Activated CD4-positive, alpha-beta T cell treated with anti-CD3 and anti-CD28 coated beads for 36 hours (primary cell): ENCODE results near the gene MRPS18C. TPM values are rescaled to one million over a fixed set of nuclear protein-coding genes. Genes with fewer than 3 reads are reported as not detected.
A peak's percentile ranks its signal among the peaks of the same experiment; 100 is the strongest.

Experiments
- ATAC-seq: fragments of 200-7000 bp; cut with Tn5 transposase; one replicate; pipeline ENCODE4 v1.10.0; 2021; ENCODE audit warnings: mild to moderate bottlenecking, moderate library complexity
- CTCF ChIA-PET: fragments of 350-600 bp; sonication (Branson Sonifier 250); formaldehyde crosslinking; loops from one replicate; lab custom pipeline; 2021; ENCODE audit warnings: antibody characterized with exemption; lab: Charles Lee
- POLR2A ChIA-PET: fragments of 350-600 bp; sonication (Branson Sonifier 250); formaldehyde crosslinking; loops from one replicate; lab custom pipeline; 2021; ENCODE audit warnings: antibody characterized with exemption, inconsistent platforms; lab: Charles Lee
- DNase-seq: peaks from one replicate; pipeline ENCODE4 v3.0.0-alpha.2; 2020
- H3K27ac Mint-ChIP-seq: one replicate; pipeline ENCODE4 v1.8.0; 2021; ENCODE audit warnings: mixed read lengths
- H3K27me3 Mint-ChIP-seq: one replicate; pipeline ENCODE4 v1.8.0; 2021; ENCODE audit warnings: mixed read lengths
- H3K36me3 Mint-ChIP-seq: one replicate; pipeline ENCODE4 v1.8.0; 2021; ENCODE audit warnings: low read depth, mixed read lengths
- H3K4me1 Mint-ChIP-seq: one replicate; pipeline ENCODE4 v1.8.0; 2021; ENCODE audit warnings: mixed read lengths
- H3K4me3 Mint-ChIP-seq: one replicate; pipeline ENCODE4 v1.8.0; 2021; ENCODE audit warnings: mild to moderate bottlenecking, moderate library complexity, mixed read lengths
- H3K9me3 Mint-ChIP-seq: one replicate; pipeline ENCODE4 v1.8.0; 2021; ENCODE audit warnings: low read depth, mixed read lengths
- intact Hi-C, 2 experiments: fragments of 100-400 bp; cut with DNase I in 1 of 2; cut with micrococcal nuclease in 1 of 2; formaldehyde crosslinking; loops; one replicate each; pipeline versions ENCODE4 v1.14.2 to v1.15.1; 2022 to 2024; cut with DNase I, micrococcal nuclease
- total RNA-seq, 2 experiments: library from RNA; stranded (reverse); gene quantifications; one replicate each; pipeline ENCODE4 v1.2.3, GENCODE V29; 2021

MRPS18C gene
- 10 to 100 TPM; 78.0 to 89.5 TPM for total RNA-seq

GRCh38 chr4:83455281-83456183 lies at the start of gene MRPS18C, which contains the start of gene HELQ:
Gene MRPS18C (plus strand): TSS chr4:83456058. CDS start chr4:83456078, 20 bp downstream.
Gene HELQ (minus strand): TSS chr4:83455823. CDS start chr4:83455693, 130 bp downstream.
- ChIA-PET POLR2A (interaction anchor here (0.6 to 1.3 kb wide), 5 partner anchors 60 to 443 kb away, joined by 3 to 5 read pairs (median 3); partner anchors contain the start of genes COPS4 and COQ2), CTCF (interaction anchor here (0.7 to 0.8 kb wide), 2 partner anchors 9 to 174 kb away, joined by 3 read pairs; no protein-coding TSS in a partner anchor)
- Mint-ChIP-seq H3K27me3 (no peaks in the 10 kb centered on the region), H3K36me3 (peaks cover 54% of the 10 kb centered on the region), H3K4me3 (peak within 1 kb of the TSS; percentile 97), H3K4me1 (peaks cover 37% of the 10 kb centered on the region), H3K9me3 (no peaks in the 10 kb centered on the region), H3K27ac (peak within 1 kb of the TSS; percentile 99)
- DNase-seq (peak; percentile 97), ATAC-seq (peak; percentile 92)
- intact Hi-C loops = loop anchor here (1.0 to 10.0 kb wide), 17 partner anchors 30 to 1127 kb away; partner anchors contain the start of genes ABRAXAS1 (in 2 of the 2), PLAC8 (in 2 of the 2), THAP9 (in 2 of the 2) and CDS1 (in 1 of the 2)

- ChIA-PET POLR2A (no interaction called here), CTCF (interaction anchor here (1.4 kb wide), 1 partner anchor 11 kb away, joined by 3 read pairs; no protein-coding TSS in a partner anchor)
- intact Hi-C loops = no loop called here
- Mint-ChIP-seq H3K27me3 (no peaks in the 10 kb centered on the region), H3K36me3 (peaks cover 3% of the 10 kb centered on the region), H3K9me3 (no peaks in the 10 kb centered on the region), H3K4me1 (no peaks in the 10 kb centered on the region), H3K4me3 (no peak overlapping the region), H3K27ac (no peak overlapping the region)
- DNase-seq (no peak), ATAC-seq (no peak)
These were observed 47.0 kb upstream of the MRPS18C start for GRCh38 chr4:83408908-83409307.

GRCh38 chr4:83413676-83414075 lies 42.2 kb upstream of the MRPS18C start:
- POLR2A ChIA-PET = no interaction called here
- CTCF ChIA-PET = interaction anchor here (1.0 kb wide), 1 partner anchor 118 kb away, joined by 3 read pairs; no protein-coding TSS in a partner anchor
- Mint-ChIP-seq H3K27me3 (no peaks in the 10 kb centered on the region), H3K9me3 (no peaks in the 10 kb centered on the region), H3K4me3 (no peak overlapping the region), H3K36me3 (peaks cover 17% of the 10 kb centered on the region), H3K4me1 (no peaks in the 10 kb centered on the region), H3K27ac (no peak overlapping the region)
- ATAC-seq (no peak), DNase-seq (no peak)
- intact Hi-C loops = no loop called here

GRCh38 chr4:83417566-83417965 lies 38.3 kb upstream of the MRPS18C start:
- H3K27ac Mint-ChIP-seq = peak overlapping the region; percentile 31
- no peaks in the 10 kb centered on the region for H3K9me3 Mint-ChIP-seq
- DNase-seq (no peak), ATAC-seq (no peak)
- H3K4me1 Mint-ChIP-seq = no peaks in the 10 kb centered on the region
- intact Hi-C loops = no loop called here
- no peaks in the 10 kb centered on the region for H3K27me3 Mint-ChIP-seq
- peaks cover 22% of the 10 kb centered on the region for H3K36me3 Mint-ChIP-seq
- ChIA-PET CTCF (interaction anchor here (1.1 to 1.4 kb wide), 2 partner anchors 9 to 19 kb away, joined by 3 read pairs; no protein-coding TSS in a partner anchor), POLR2A (no interaction called here)
- no peak overlapping the region for H3K4me3 Mint-ChIP-seq

GRCh38 chr4:83418211-83418610 lies 37.6 kb upstream of the MRPS18C start:
- CTCF ChIA-PET = interaction anchor here (1.1 to 1.4 kb wide), 2 partner anchors 9 to 19 kb away, joined by 3 read pairs; no protein-coding TSS in a partner anchor
- POLR2A ChIA-PET = no interaction called here
- H3K36me3 Mint-ChIP-seq = peaks cover 23% of the 10 kb centered on the region
- no peak overlapping the region for H3K27ac Mint-ChIP-seq
- H3K4me3 Mint-ChIP-seq = no peak overlapping the region
- no peak for ATAC-seq
- no peaks in the 10 kb centered on the region for H3K9me3 Mint-ChIP-seq
- intact Hi-C loops = no loop called here
- no peak for DNase-seq
- no peaks in the 10 kb centered on the region for H3K27me3 Mint-ChIP-seq
- H3K4me1 Mint-ChIP-seq = no peaks in the 10 kb centered on the region

GRCh38 chr4:83431200-83431599 lies 24.7 kb upstream of the MRPS18C start:
- Mint-ChIP-seq H3K27ac (no peak overlapping the region), H3K27me3 (no peaks in the 10 kb centered on the region), H3K4me1 (peaks cover 5% of the 10 kb centered on the region), H3K9me3 (no peaks in the 10 kb centered on the region), H3K36me3 (peaks cover 21% of the 10 kb centered on the region), H3K4me3 (no peak overlapping the region)
- DNase-seq = no peak
- ATAC-seq = no peak
- POLR2A ChIA-PET = no interaction called here
- intact Hi-C loops = no loop called here
- CTCF ChIA-PET = no interaction called here

- ChIA-PET POLR2A (no interaction called here), CTCF (interaction anchor here (1.0 kb wide), 1 partner anchor 19 kb away, joined by 3 read pairs; no protein-coding TSS in a partner anchor)
- ATAC-seq (no peak), DNase-seq (no peak)
- intact Hi-C loops = no loop called here
- H3K4me3 Mint-ChIP-seq = no peak overlapping the region
- H3K9me3 Mint-ChIP-seq = no peaks in the 10 kb centered on the region
- no peak overlapping the region for H3K27ac Mint-ChIP-seq
- H3K27me3 Mint-ChIP-seq = no peaks in the 10 kb centered on the region
- H3K36me3 Mint-ChIP-seq = peaks cover 18% of the 10 kb centered on the region
- H3K4me1 Mint-ChIP-seq = peaks cover 3% of the 10 kb centered on the region
These were observed 19.2 kb upstream of the MRPS18C start for GRCh38 chr4:83436680-83437079.

- Mint-ChIP-seq H3K27ac (no peak overlapping the region), H3K9me3 (no peaks in the 10 kb centered on the region), H3K27me3 (no peaks in the 10 kb centered on the region), H3K36me3 (peaks cover 23% of the 10 kb centered on the region), H3K4me3 (no peak overlapping the region), H3K4me1 (peaks cover 3% of the 10 kb centered on the region)
- POLR2A ChIA-PET = no interaction called here
- ATAC-seq (no peak), DNase-seq (no peak)
- intact Hi-C loops = no loop called here
- CTCF ChIA-PET = no interaction called here
These were observed 17.1 kb upstream of the MRPS18C start for GRCh38 chr4:83438719-83439118.

GRCh38 chr4:83440148-83440814 lies 15.6 kb upstream of the MRPS18C start:
- H3K27ac Mint-ChIP-seq = no peak overlapping the region
- no peaks in the 10 kb centered on the region for H3K9me3 Mint-ChIP-seq
- H3K27me3 Mint-ChIP-seq = no peaks in the 10 kb centered on the region
- peaks cover 3% of the 10 kb centered on the region for H3K4me1 Mint-ChIP-seq
- peaks cover 23% of the 10 kb centered on the region for H3K36me3 Mint-ChIP-seq
- CTCF ChIA-PET = interaction anchor here (1.1 to 1.5 kb wide), 2 partner anchors 19 to 36 kb away, joined by 3 read pairs; no protein-coding TSS in a partner anchor
- DNase-seq (no peak), ATAC-seq (no peak)
- POLR2A ChIA-PET = no interaction called here
- intact Hi-C loops = no loop called here
- H3K4me3 Mint-ChIP-seq = no peak overlapping the region

- H3K27ac Mint-ChIP-seq = no peak overlapping the region
- POLR2A ChIA-PET = interaction anchor here (0.5 kb wide), 1 partner anchor 136 kb away, joined by 3 read pairs; no protein-coding TSS in a partner anchor
- no peaks in the 10 kb centered on the region for H3K9me3 Mint-ChIP-seq
- peaks cover 20% of the 10 kb centered on the region for H3K36me3 Mint-ChIP-seq
- H3K27me3 Mint-ChIP-seq = no peaks in the 10 kb centered on the region
- intact Hi-C loops = no loop called here
- CTCF ChIA-PET = interaction anchor here (0.6 to 1.5 kb wide), 4 partner anchors 11 to 1040 kb away, joined by 3 to 6 read pairs (median 3); no protein-coding TSS in a partner anchor
- H3K4me3 Mint-ChIP-seq = no peak overlapping the region
- H3K4me1 Mint-ChIP-seq = no peaks in the 10 kb centered on the region
- DNase-seq (no peak), ATAC-seq (no peak)
These were observed 15.0 kb upstream of the MRPS18C start for GRCh38 chr4:83440899-83441298.

GRCh38 chr4:83449009-83449408 lies 6.8 kb upstream of the MRPS18C start:
- intact Hi-C loops = no loop called here
- CTCF ChIA-PET = interaction anchor here (0.7 kb wide), 1 partner anchor 37 kb away, joined by 3 read pairs; no protein-coding TSS in a partner anchor
- peaks cover 21% of the 10 kb centered on the region for H3K4me1 Mint-ChIP-seq
- no peaks in the 10 kb centered on the region for H3K27me3 Mint-ChIP-seq
- no peak overlapping the region for H3K4me3 Mint-ChIP-seq
- H3K9me3 Mint-ChIP-seq = no peaks in the 10 kb centered on the region
- H3K36me3 Mint-ChIP-seq = peaks cover 34% of the 10 kb centered on the region
- POLR2A ChIA-PET = no interaction called here
- no peak overlapping the region for H3K27ac Mint-ChIP-seq
- DNase-seq = no peak
- ATAC-seq = no peak
